Hematopoietic multipotent progenitor cell treated with erythropoietin and hydrocortisone succinate and interleukin-3 and kit ligand, for 15 days (in vitro differentiated cells): ENCODE measurements around the gene ZNF236.
"Not testable (repeated sequence)": the region's sequence is repeated elsewhere in the genome, so short reads cannot be mapped to it uniquely, and the experiment has no call there.

ENCODE experiments used
- DNase-seq: peaks from one replicate; pipeline ENCODE4 v3.0.0-alpha.2; 2015; ENCODE audit warnings: low spot score

Gene ZNF236

DNA sequence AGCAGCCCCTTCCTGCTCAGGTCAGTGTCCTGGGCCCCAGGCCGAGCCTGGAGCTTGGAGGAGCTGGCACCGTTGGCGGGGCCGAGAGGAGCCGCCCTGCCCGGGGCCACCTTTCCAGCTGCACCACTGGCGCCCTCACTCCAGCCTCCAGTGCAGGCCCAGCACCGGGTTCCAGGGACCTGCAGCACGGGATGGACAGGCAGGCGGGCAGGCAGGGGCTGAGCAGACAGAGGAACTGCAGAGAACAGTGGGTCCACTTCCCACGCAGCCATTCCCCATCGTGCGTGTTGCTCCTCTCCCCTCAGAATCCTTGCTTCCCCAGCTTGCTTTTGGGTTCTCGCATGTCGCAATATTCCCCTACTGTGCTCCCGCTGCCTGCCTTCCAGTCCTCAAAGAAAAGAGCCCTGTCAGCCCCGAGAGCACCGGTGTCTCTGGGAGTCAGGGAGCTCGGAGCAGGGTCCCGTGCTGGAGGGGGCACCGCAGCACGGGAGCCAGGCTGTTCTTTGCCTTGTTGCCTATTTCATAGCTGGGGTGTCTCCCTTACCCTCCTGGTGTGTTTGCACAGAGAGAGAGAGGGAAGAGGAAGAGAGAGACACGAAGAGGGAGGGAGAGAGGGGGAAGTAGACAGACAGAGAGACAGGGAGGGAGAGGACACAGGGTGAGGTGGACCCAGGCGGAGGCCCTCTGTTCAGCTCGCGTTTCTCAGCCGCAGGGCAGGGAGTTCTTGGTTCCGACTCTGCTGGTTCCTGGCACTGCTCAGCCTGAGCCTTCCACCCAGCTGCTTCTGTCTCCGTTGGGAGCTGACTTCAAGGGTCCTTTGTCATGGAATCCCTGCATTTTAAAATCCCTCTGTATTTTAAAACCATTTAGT is 184.2 kb downstream of the ZNF236 start:
- no peak for DNase-seq

DNA sequence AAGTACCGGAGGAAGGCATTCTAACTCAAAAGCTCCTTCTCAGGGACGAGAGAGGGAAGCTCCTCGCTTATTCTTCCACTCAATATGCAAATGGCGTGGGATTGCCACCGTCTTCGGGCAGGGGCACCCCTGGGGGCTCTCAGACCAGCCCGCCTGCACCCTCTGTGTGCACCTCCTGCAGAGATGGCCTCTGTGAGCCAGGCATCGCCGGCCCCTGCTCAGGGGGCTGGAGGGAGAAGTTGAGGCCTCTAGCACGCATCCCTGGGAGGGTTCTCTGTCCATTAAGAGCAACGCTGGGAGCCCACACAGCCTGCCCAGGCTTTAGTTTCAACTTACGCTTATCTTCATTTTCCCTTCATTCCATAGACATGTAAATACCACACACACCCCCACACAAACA is 184.9 kb downstream of the ZNF236 start:
- DNase-seq = no peak

DNA sequence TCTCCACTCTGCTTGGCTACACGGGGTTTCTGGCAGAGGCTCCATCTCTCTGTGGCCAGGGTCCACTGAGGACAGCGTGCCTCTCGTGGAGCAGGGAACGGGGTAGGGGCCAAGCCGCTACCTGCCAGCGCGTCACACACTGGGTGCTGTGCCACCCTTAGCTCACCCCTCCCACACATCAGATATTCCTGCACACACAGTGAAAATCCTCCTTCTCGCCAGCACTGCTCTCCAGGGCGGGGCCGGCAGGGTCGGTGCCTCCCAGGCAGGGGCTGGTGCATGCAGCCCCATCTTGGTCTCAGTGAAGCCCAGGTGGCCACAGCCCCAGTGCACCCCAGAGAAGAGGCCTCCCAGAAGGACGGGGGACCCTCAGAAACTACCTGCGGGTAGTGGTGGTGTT is 185.6 kb downstream of the ZNF236 start:
- DNase-seq = no peak

GRCh38 chr18:77008576-77009315 is 186.4 kb downstream of the ZNF236 start:
- DNase-seq = no peak

- no peak for DNase-seq
Observed at GRCh38 chr18:77009675-77010074, 187.3 kb downstream of the ZNF236 start.

DNA sequence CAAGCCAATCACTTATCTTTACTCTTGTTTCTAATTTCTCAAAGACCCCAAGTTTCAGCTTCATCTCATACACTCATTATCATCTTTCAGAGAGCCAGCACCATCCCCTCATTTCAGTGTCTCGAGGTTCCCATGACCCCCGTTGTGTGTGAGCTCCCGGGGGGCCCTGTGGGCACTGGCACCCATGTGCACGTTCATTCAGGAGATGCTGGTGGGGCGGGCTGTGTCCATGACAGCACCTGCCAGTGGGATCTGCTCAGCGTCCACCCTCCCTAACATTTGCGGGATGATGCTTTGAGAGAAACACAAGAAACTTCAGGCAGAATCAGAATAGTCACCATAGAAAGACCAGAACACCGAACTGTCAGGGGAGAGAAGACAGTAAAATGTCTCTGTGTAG is 189.8 kb downstream of the ZNF236 start:
- no peak for DNase-seq

DNA sequence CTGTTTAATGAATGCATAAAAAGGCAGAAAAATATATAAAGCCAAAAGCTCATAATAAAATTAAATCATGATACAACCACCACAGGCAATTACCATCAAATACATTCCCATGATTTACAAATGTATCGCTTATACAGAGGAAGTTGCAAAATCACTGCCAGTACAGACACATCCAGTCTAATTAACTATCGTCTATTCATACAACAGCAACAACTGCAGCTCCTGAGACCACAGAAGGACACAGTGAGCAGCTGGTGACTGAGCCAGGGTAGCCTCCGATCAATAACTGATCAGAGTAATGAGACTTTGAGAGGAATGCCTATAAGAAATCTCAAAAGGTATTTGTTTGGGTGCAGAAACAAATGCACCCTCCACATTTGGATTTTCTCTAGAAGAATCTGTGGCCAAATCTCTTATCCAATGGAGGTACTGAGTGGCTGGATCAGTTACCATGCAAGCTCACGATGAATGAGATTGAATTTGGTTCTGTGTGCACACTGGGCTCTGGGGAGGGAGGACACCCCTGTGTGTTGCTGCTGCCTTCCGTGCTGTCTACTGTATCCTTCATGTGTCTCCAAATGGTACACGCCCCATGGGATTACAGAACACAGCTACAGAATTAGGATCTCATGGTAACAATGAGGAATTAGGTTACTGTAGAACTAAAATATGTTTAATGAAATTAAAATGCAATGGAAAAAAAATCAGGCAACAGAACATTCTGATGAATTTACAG is 190.6 kb downstream of the ZNF236 start:
- no peak for DNase-seq

DNA sequence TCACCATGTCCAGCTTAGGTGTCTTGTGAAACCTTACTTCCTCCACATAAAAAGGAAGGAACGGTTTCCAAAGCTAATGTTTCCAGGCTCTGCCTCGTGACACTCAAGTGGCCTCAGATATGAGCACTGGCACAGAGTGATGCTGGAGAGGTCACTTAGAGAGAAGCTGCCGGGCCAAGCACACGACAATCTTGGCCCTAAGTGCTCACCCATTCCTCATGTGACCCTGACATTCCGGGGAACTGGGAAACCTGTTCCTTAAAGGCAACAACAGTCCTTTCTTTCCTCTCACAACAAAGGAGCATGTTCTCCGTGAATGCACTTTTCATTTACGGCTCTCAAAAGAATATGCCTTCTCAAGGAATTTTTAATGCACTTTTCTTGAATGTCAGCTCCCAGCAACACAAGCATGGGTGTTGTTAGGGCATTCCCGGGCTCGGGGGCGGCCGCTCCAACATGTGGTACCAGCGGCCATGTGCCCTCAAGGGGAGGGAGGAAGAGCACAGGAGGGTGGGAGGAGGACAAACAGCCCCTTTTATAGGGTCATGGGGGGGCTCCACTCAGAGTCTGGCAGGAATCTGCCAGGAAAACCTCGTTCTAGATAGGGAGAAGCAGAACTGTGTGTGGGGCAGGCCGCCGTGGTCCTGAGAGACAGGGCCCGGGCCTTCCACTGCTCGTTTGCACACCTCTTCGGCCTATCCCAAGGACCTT is 191.6 kb downstream of the ZNF236 start:
- DNase-seq = no peak

DNA sequence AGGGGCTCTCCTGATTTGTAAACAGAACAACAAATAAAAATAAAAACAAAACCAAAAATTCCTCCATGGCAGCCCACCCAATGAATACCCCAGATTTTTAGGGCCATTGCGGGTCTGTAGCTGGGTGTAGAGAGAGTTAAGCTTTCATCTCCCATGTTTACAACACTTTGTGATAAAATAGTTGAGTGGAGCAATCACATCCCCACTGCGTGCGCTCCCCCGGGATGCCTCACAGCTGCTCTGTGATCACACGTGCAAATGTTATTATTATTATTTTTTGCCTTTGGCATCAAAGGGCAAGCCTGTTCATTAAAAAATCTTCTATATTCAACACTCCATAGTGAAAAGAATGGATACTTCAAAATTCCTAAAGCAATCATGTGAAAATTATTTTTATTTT is 192.2 kb downstream of the ZNF236 start:
- DNase-seq = no peak

DNA sequence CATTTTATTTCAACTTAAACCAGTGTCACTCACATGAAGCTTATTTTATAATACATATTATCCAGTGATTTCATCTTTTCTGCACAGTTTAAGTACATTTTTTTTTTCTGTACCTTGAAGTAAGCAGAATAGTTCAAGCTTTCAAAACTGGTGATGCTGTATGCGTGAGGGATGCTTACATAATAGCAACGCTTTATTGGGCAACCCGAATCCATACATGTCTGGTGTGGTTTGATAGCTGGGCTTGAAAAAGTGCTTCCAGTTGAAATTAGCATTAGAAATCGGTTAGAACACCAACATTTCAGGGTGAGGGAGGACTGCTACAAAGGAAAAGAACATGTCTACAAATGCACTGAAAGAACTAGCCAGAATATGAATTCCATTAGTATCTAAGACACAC is 192.8 kb downstream of the ZNF236 start:
- DNase-seq = no peak

DNA sequence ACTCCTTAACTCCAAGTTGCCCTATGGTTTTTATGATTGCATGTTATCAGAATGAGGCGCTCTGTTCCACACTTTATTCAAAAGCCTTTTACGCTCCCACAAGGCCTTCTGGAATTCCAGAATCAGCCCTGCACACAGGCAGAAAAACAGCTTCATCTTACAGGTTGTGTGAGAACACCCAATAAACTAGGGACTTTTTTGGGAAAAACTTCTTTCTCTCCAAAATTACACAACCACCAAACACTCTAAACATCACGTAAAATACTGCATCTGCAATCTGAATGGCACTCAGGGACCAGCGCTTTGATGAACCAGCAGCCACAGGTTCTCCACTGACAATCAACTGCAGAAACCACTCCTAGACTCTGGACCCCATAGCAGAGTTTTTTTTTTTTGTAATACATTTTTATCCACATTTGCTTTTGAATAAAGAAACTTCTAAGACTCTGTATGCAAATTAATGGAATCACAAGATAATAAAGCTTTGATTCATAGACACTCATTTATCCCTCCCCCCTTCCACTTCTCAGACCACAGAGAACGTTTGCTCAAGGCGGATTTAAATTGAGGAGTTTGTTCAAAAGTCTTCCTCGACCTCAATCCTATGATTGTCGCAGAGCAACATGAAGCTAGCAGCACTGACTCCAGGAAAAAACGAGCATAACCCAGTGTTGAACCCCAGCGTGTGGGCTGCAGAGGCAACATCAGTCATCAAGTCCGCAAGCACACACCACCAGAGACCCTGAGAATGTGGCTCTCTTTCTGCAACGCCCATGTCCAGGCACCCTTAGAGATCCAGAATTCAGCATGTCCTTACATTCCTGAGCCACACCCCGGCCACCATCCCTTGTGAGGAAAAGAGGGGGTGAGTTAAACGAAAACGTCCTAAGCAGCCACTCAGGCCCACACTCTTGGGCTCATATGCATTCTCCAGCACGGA is 193.7 kb downstream of the ZNF236 start:
- DNase-seq = no peak

DNA sequence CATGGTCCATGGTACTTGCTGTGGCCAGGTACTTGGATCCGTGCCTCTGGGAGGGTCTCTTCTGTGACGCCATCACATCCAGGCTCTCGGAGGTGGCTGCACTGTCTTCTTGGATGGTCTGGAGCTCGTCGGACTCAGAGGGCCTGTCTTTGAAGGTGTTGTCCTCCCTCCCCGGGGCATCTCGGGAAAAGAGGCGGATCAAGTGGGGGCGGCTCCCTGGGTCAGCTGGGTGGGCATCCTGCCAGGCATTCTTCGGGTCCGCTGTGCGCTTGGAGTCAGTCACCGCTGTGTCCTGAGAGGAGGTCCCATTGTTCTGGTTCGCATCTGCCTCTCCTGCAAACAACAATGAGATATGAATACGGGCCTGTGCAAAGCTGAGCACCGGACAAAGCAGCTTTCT is 194.6 kb downstream of the ZNF236 start:
- no peak for DNase-seq

DNA sequence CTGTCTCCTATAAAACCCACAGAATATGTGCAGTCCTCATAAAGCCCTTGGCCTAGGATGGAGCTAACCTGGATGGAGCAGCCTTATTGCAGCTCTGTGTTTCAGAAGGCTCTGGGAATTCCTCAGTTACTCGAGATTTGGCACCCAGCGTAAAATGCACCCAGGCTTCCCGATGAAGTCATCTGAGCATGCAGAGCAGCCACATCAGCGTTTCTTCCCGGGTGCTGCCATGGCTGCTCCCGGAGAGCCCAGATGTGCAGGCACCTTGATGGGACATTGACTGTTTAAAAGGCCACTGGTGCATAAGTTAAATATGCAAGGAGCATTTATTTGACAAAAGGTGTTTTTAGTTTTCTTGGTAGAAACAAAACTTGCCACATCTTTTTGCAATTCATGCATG is 195.0 kb downstream of the ZNF236 start:
- no peak for DNase-seq

DNA sequence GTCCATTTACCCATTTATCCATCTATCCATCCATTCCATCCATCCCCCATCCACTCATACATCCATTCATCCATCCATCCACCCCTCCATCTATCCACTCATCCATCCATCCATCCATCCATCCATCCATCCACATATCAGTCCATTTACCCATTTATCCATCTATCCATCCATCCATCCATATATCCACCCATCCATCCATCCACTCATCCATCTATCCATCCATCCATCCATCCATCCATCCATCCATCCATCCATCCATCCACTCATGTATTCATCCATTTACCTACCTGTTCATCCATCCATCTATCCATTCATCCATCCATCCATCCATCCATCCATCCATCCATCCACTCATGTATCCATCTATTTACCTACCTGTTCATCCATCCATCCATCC is 196.3 kb downstream of the ZNF236 start:
- not testable (repeated sequence) for DNase-seq

DNA sequence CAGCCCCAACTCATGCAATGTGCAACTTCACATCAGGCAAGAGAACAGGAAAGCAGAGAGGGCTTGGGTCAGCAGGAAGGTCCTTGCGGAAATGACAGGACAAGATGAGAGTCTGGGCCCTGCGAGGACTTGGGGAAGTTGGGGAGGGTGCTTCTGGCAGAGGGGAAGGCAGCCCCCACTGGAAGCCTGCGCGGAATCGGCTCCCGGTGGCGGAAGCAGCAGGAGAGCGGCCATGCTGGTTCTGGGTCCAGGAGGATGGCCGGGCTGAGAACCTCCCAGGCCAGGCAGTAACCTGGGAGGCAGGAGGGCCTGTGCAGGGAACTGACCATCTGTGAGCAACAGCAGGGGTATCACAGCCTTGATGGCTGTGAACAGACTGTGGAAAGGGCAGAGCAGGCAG is 197.3 kb downstream of the ZNF236 start:
- DNase-seq = no peak
